ENCODE data around the gene PDE6C. TPM values are rescaled to one million over a fixed set of nuclear protein-coding genes. Genes with fewer than 3 reads are reported as not detected.

Gene PDE6C
- total and polyA plus RNA-seq, 12 donors: not detected

DNA sequence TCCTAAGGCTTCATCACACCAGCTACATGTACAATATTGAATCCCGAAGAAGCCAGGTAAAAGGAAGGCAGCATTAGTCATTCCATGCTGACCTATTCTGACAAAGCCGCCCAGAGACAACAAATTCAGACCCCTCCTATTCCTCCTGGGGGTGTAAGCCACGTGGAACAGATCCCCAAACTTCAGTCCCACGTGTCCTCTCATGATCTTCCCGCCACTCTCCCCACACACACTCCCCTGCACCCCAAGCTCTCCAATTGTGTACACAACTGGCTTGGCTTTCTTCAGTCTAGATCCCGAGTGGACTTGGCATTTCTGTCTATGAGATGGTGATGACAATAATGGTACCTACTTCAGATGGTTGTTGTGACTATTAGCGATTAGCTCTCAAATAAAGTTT, 8.6 kb downstream of the PDE6C start:
- Histone ChIP-seq H3K27ac (no peak overlapping the region), H3K4me3 (no peak overlapping the region), H3K36me3 (no peaks in the 10 kb centered on the region), H3K27me3 (peaks cover 0 to 7% (median 0%) of the 10 kb centered on the region in 7 donors), H3K4me1 (peaks cover 0 to 10% (median 0%) of the 10 kb centered on the region in 9 donors), H3K9me3 (no peaks in the 10 kb centered on the region)
- no peak for ATAC-seq
- TF ChIP-seq, protein P1, sequence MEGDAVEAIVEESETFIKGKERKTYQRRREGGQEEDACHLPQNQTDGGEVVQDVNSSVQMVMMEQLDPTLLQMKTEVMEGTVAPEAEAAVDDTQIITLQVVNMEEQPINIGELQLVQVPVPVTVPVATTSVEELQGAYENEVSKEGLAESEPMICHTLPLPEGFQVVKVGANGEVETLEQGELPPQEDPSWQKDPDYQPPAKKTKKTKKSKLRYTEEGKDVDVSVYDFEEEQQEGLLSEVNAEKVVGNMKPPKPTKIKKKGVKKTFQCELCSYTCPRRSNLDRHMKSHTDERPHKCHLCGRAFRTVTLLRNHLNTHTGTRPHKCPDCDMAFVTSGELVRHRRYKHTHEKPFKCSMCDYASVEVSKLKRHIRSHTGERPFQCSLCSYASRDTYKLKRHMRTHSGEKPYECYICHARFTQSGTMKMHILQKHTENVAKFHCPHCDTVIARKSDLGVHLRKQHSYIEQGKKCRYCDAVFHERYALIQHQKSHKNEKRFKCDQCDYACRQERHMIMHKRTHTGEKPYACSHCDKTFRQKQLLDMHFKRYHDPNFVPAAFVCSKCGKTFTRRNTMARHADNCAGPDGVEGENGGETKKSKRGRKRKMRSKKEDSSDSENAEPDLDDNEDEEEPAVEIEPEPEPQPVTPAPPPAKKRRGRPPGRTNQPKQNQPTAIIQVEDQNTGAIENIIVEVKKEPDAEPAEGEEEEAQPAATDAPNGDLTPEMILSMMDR (IDR thresholded peaks at IDR 0.05): no peak
- 73 to 77% methylated on average over 7 of the region's 7 CpGs for WGBS, 2 donors
- no peak for DNase-seq
- intact Hi-C loops (cut with DNase I): no loop called here

DNA sequence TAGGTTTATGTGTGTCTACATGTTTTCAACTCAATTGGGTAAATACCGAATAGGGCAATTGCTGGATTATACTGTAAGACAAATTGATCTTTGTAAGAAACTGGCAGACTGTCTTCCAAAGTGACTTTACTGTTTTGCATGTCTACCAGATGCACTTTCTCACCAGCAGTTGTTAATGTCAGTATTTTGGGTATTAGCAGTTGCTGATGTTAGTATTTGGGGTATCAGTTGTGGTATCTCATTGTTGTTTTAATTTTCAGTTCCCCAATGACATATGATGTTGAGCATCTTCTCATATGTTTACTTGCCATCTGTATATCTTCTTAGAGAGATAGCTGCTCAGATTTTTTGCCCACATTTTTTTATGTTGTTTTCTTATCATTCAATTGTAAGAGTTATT, 10.6 kb downstream of the PDE6C start:
- no peaks in the 10 kb centered on the region for H3K36me3 ChIP-seq
- 87 to 100% methylated on average over 1 of the region's 1 CpG for WGBS, 2 donors
- H3K4me3 ChIP-seq: no peak overlapping the region
- no peaks in the 10 kb centered on the region for H3K9me3 ChIP-seq
- TF ChIP-seq, protein P1 (IDR thresholded peaks at IDR 0.05): no peak
- no peak for ATAC-seq
- H3K27ac ChIP-seq: no peak overlapping the region
- no peaks in the 10 kb centered on the region for H3K4me1 ChIP-seq
- DNase-seq: no peak
- peaks cover 0 to 8% (median 0%) of the 10 kb centered on the region in 7 donors for H3K27me3 ChIP-seq
- intact Hi-C loops (cut with DNase I): no loop called here

DNA sequence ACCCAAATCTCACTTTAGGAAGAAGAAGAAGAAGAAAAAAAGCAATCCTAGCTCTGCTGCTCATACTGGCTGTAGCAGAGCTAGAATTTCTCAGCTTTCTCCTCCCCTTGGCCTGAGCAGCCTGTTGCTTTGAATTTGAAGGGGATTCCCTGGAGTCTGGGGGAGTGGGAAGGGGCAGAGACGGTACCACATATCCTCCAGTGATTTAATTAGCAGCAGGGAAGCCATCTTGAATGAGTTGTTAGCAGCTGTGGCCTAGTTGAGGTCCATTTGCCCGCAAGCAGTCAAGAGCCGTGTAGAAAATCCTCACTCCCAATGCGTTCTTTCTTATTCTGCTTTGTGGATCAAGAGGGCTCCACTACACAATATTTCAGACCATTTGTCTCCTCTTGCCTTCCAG, 16.5 kb downstream of the PDE6C start:
- TF ChIP-seq, protein P1 (IDR thresholded peaks at IDR 0.05): no peak
- Histone ChIP-seq H3K36me3 (no peaks in the 10 kb centered on the region), H3K9me3 (no peaks in the 10 kb centered on the region), H3K4me3 (no peak overlapping the region), H3K27ac (no peak overlapping the region), H3K27me3 (peaks cover 0 to 14% (median 0%) of the 10 kb centered on the region in 7 donors), H3K4me1 (no peaks in the 10 kb centered on the region)
- intact Hi-C loops (cut with DNase I): no loop called here
- no peak for ATAC-seq
- DNase-seq: no peak
- 78 to 82% methylated on average over 4 of the region's 4 CpGs for WGBS, 2 donors

DNA sequence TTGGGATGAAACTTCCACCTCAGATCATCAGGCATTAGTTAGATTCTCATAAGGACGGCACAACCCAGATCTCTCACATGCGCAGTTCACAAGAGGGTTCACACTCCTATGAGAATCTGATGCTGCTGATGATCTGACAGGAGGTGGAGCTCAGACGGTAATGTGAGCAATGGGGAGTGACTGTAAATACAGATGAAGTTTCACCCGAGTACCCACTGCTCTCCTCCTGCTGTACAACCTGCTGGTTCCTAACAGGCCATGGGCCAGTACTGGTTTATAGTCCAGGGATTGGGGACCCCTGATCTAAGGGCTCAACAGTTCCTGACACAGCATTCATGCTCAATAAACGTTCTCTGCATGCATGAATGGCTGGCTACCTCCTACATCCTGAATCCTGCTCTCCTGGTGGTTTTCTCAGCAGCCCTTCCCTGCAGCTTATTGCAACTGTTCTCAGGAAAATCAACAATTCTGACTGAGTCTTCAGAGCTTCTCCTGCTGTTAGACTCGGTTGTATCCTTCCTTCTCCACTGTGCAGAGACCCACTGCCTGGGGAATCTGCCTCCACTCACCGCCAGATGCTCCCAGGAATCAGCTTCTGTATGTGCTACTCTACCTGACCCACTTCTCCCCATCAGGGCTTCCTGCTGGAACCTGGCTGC, 17.4 kb downstream of the PDE6C start:
- intact Hi-C loops (cut with DNase I): no loop called here
- H3K4me1 ChIP-seq: no peaks in the 10 kb centered on the region
- ATAC-seq (no peak), DNase-seq (no peak)
- no peak overlapping the region for H3K4me3 ChIP-seq
- no peak overlapping the region for H3K27ac ChIP-seq
- no peaks in the 10 kb centered on the region for H3K36me3 ChIP-seq
- H3K9me3 ChIP-seq: no peaks in the 10 kb centered on the region
- TF ChIP-seq, protein P1 (IDR thresholded peaks at IDR 0.05): no peak
- 53 to 55% methylated on average over 7 of the region's 7 CpGs for WGBS, 2 donors
- peaks cover 0 to 14% (median 0%) of the 10 kb centered on the region in 7 donors for H3K27me3 ChIP-seq

Measured in heart right ventricle (tissue), 16 donors.